Activated CD8-positive, alpha-beta T cell treated with anti-CD3 and anti-CD28 coated beads, Interleukin-2, amount 10 ng/mL, durations not matched to agents 7 days and 5 days (primary cell): ENCODE measurements around the gene PFN1. TPM values are rescaled to one million over a fixed set of nuclear protein-coding genes. Genes with fewer than 3 reads are reported as not detected.

Experiments used
- ATAC-seq: fragments of 150-1000 bp; cut with Tn5 transposase; one replicate; pipeline ENCODE4 v1.10.0; 2021; ENCODE audit warnings: moderate library complexity
- CTCF ChIA-PET: fragments of 350-600 bp; sonication (Branson Sonifier 250); formaldehyde crosslinking; loops from one replicate; lab custom pipeline; 2021; ENCODE audit warnings: antibody characterized with exemption; lab: Charles Lee
- POLR2A ChIA-PET: fragments of 350-600 bp; sonication (Branson Sonifier 250); formaldehyde crosslinking; loops from one replicate; lab custom pipeline; 2021; ENCODE audit warnings: antibody characterized with exemption; lab: Charles Lee
- DNase-seq: peaks from one replicate; pipeline ENCODE4 v3.0.0-alpha.2; 2020
- H3K27ac Mint-ChIP-seq: one replicate; pipeline ENCODE4 v1.8.0; 2021; ENCODE audit warnings: mild to moderate bottlenecking, mixed read lengths
- H3K27me3 Mint-ChIP-seq: one replicate; pipeline ENCODE4 v1.8.0; 2021; ENCODE audit warnings: low read depth, mixed read lengths
- H3K36me3 Mint-ChIP-seq: one replicate; pipeline ENCODE4 v1.8.0; 2021; ENCODE audit warnings: low read depth, mixed read lengths
- H3K4me1 Mint-ChIP-seq: one replicate; pipeline ENCODE4 v1.8.0; 2021; ENCODE audit warnings: low read depth, mixed read lengths
- H3K4me3 Mint-ChIP-seq: one replicate; pipeline ENCODE4 v1.8.0; 2021; ENCODE audit warnings: mild to moderate bottlenecking, mixed read lengths
- H3K9me3 Mint-ChIP-seq: one replicate; pipeline ENCODE4 v1.8.0; 2022; ENCODE audit warnings: mixed read lengths; ENCODE audit not compliant: insufficient read depth
- total RNA-seq, 2 experiments: library from RNA; stranded (reverse); gene quantifications; one replicate each; pipeline ENCODE4 v1.2.3, GENCODE V29; 2021

The PFN1 gene
- total RNA-seq, 2 experiments from 2014 or later = 2,493 to 2,581 TPM

DNA sequence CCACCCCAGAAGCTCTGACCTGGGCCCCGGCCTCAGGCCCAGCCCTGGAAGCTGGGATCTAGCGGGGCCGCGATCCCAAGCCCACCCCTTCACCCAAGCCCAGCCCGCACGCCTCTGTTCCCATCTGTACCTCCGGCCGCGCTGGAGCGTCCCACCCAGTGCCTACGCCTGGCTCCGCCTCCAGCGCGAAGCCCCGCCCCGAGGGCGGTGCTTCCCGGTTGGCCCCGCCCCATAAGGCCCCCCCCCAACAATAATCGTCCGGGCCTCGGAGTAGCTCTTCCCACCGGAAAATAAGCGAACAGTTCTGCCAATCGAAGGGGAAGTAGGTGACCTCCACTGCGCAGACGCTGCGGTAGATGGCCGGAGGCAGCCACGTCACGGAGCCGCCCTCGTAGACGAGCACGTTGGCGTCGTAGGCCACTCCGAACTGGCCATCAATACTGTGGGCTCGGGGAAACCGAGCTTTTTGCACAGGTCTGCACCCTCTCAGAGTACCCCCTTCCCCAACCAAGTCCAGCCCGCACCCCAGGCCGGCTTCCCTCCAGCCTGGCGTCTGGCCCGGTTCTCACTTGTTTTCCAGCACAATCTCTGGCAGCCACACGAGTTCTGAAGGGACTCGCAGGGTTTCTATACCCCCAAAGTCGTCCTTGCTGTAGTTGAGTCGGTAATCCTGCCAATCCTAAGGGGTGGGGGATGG lies 46.5 kb downstream of the PFN1 start:
- POLR2A ChIA-PET = interaction anchor here (1.0 kb wide), 1 partner anchor 451 kb away, joined by 3 read pairs; no protein-coding TSS in a partner anchor
- no peak for DNase-seq
- ATAC-seq = no peak

DNA sequence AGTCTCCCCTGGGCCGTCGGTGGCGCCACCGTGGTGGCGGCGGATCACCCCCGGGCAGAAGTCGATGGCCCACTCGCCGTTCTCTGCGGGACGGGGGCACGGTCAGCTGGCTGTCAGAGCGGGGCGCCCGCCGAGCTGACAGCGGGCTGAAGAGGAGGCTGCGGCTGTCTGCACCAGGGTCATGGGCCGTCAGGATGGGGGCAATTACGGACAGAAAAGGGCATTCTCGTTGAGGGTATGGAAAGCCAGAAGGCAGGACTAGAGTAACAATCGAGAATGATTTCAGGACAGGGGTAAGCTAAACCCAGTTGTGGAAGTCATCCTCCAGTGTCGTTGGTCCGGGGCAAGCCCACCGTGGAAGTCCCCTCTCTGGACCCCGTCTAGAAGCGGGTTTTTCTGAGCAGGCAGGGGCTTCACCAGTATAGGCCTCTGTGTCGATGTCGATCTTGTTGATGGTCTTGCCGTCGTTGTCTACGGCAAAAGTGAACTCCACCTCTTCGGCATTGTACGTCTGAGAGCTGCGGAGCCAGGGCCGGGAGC lies 47.2 kb downstream of the PFN1 start:
- Mint-ChIP-seq H3K9me3 (no peaks in the 10 kb centered on the region), H3K4me1 (peaks cover 38% of the 10 kb centered on the region), H3K4me3 (peak overlapping the region; percentile 22), H3K36me3 (peaks cover 4% of the 10 kb centered on the region), H3K27me3 (peaks cover 10% of the 10 kb centered on the region), H3K27ac (peak overlapping the region; percentile 61)
- CTCF ChIA-PET = interaction anchor here (0.6 to 2.2 kb wide), 3 partner anchors 8 to 111 kb away, joined by 3 to 10 read pairs (median 6); no protein-coding TSS in a partner anchor
- DNase-seq (no peak), ATAC-seq (no peak)
- POLR2A ChIA-PET = interaction anchor here (1.0 to 1.1 kb wide), 2 partner anchors 66 to 450 kb away, joined by 3 read pairs; partner anchors contain the start of gene SPAG7

More for the DNA sequence above, 46.5 kb downstream of the PFN1 start:
- Mint-ChIP-seq H3K4me1 (peaks cover 38% of the 10 kb centered on the region), H3K27ac (no peak overlapping the region), H3K36me3 (peaks cover 3% of the 10 kb centered on the region), H3K9me3 (no peaks in the 10 kb centered on the region), H3K4me3 (no peak overlapping the region), H3K27me3 (peaks cover 10% of the 10 kb centered on the region)
- CTCF ChIA-PET = interaction anchor here (0.6 to 2.2 kb wide), 4 partner anchors 8 to 112 kb away, joined by 3 to 10 read pairs (median 8); no protein-coding TSS in a partner anchor

DNA sequence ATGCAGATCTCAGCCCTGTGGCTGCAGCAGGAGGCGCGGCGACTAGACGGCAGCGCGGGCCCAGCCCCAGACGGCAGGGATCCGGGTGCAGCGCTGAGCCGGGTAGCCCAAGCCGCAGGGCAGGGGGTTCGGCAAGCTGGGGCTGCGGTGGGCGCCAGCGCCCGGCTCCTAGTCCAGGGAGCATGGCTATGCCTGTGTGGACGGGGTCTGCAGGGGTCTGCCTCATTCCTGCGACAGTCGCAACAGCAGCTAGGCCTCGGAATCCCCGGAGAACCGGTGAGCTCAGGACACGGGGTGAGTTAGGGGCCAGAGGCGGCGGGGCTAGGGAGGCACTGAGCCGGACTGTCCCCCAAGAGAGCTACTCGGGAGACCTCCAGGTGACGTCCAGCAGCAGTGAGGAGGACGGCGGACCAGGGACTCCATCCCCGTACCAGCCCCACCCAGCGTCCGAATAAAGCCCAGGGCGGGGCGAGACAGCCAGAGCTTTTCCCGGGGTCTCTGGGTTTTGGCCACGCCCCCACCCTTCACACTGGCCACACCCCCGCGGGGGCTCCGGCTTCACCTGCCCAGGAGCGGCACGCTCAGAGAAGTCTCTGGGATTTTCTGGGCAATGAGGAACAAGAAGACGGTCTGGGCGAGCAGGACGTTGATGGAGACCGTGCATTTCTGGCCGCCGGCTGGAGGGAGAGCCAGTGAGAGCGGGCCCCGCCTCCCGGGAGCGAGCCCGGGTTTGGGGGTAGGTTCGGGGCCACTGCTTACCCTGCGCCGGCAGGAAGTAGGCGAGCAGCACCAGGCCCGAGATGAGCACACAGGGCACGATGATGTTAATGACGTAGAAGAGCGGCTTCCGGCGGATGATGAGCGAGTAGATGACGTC lies 47.9 kb downstream of the PFN1 start:
- H3K27ac Mint-ChIP-seq = peak overlapping the region; percentile 61
- H3K4me3 Mint-ChIP-seq = peak overlapping the region; percentile 81
- CTCF ChIA-PET = interaction anchor here (1.1 to 2.2 kb wide), 9 partner anchors 9 to 336 kb away, joined by 3 to 10 read pairs (median 5); partner anchors contain the start of gene ARRB2

DNA sequence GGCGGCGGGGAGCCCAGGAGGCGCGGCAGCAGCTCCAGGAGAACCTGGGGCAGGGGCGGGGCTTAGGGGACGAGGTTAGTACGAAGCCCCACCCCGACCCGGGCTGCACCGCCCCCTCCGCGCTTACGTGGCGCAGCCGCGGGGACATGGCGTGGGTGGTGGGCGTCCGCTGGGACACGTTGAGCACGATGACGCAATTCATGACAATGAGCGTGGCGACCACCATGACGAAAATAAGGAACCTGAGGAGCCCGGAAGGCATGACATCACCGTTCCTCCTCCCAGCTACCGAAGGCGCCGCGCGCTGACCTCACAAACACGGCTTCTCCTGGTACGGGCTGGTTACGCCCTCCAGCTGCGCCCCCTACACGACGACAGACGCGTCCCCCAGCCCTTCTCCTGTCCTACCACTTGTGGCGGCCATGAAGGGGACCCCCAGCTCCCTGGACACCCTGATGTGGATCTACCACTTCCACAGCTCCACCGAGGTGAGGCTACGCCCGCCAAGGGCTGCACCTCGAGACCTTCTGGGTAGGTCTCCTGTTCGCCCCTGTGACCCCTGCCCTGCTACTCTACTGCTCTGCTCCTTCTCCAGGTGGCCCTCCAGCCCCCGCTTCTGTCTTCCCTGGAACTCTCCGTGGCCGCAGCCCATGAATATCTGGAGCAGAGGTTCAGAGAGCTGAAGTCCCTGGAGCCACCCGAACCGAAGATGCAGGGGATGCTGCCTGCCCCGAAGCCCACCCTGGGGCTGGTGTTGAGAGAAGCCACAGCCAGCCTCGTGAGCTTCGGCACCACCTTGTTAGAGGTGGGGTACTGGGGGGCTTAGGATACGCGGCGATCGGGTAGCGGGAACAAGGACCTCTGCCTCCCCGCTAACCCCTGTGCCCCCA lies 48.7 kb downstream of the PFN1 start, which contains the start of gene C17orf107:
C17orf107 (plus strand) TSS at position 196 of the 890 bp plus-strand sequence; CDS start at position 423, 227 bp downstream.
- Mint-ChIP-seq H3K4me3 (peak within 1 kb of the TSS; percentile 81), H3K36me3 (peaks cover 12% of the 10 kb centered on the region), H3K27ac (peak within 1 kb of the TSS; percentile 82), H3K4me1 (peaks cover 38% of the 10 kb centered on the region), H3K9me3 (no peaks in the 10 kb centered on the region), H3K27me3 (peaks cover 7% of the 10 kb centered on the region)
- CTCF ChIA-PET = interaction anchor here (0.8 to 2.2 kb wide), 14 partner anchors 10 to 335 kb away, joined by 3 to 10 read pairs (median 4); partner anchors contain the start of genes ARRB2, PLD2 and SPAG7
- ATAC-seq (peak; percentile 86), DNase-seq (peak; percentile 87)
- POLR2A ChIA-PET = interaction anchor here (0.6 to 1.8 kb wide), 6 partner anchors 40 to 196 kb away, joined by 3 to 13 read pairs (median 4); partner anchors contain the start of genes PELP1, PFN1, RNF167 and SLC25A11

More for the DNA sequence above, 47.9 kb downstream of the PFN1 start:
- ATAC-seq (peak; percentile 17), DNase-seq (peak; percentile 70)
- peaks cover 8% of the 10 kb centered on the region for H3K36me3 Mint-ChIP-seq
- H3K9me3 Mint-ChIP-seq = no peaks in the 10 kb centered on the region
- H3K4me1 Mint-ChIP-seq = peaks cover 38% of the 10 kb centered on the region
- peaks cover 7% of the 10 kb centered on the region for H3K27me3 Mint-ChIP-seq
- POLR2A ChIA-PET = interaction anchor here (0.7 to 1.8 kb wide), 4 partner anchors 39 to 80 kb away, joined by 3 to 13 read pairs (median 4); partner anchors contain the start of genes PFN1, RNF167, SLC25A11 and SPAG7

DNA sequence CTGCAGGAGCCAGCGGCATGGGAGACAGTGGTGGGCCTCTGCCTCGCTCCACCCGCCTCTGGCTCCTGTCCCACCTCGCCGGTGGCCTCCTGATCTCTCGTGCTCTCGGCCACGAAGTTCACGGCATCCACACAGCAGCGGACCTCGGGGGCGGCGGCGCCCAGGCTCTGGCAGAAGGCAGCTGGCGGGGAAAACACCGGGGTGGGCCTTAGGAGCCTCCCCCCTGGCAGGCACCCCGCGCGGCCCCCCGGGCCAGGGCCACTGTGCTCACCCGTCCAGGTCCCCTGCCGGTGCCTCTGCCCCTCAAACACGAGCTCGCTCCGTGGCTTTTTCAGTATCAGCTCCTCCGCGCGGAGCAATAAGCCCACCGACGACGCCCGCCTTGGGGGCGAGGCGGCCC lies 49.4 kb downstream of the PFN1 start:
- Mint-ChIP-seq H3K27me3 (peaks cover 7% of the 10 kb centered on the region), H3K27ac (no peak overlapping the region), H3K4me3 (peak overlapping the region; percentile 59), H3K4me1 (peaks cover 38% of the 10 kb centered on the region), H3K36me3 (peaks cover 14% of the 10 kb centered on the region), H3K9me3 (no peaks in the 10 kb centered on the region)
- DNase-seq (no peak), ATAC-seq (peak; percentile 0)
- POLR2A ChIA-PET = interaction anchor here (1.3 to 1.8 kb wide), 4 partner anchors 41 to 196 kb away, joined by 3 to 13 read pairs (median 6); partner anchors contain the start of genes PELP1, PFN1, RNF167 and SLC25A11
- CTCF ChIA-PET = interaction anchor here (0.8 to 1.9 kb wide), 11 partner anchors 9 to 332 kb away, joined by 3 to 10 read pairs (median 3); partner anchors contain the start of genes PLD2 and SPAG7

DNA sequence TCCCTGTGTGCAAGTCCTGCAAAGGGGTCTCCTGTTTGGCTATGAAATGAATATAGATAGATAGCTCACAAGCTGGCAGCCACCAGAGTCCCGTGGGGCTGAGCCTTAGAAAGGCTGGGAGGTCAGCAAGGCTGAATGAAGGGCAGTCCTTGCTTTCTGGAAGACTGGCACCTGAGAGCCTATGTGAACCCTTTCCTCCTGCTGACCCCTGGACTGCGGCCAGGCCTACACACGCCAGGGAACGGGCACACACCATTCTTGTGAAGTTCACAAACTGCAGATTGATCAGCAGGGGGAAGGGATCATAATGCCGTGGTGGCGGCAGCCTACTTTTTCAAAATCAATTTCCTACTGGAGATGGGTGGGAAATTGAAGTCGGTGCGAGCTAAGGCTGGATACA lies 50.0 kb downstream of the PFN1 start:
- Mint-ChIP-seq H3K4me3 (peak overlapping the region; percentile 59), H3K27me3 (peaks cover 7% of the 10 kb centered on the region), H3K27ac (peak overlapping the region; percentile 24), H3K9me3 (no peaks in the 10 kb centered on the region), H3K4me1 (peaks cover 34% of the 10 kb centered on the region), H3K36me3 (peaks cover 14% of the 10 kb centered on the region)
- ATAC-seq (no peak), DNase-seq (no peak)
- CTCF ChIA-PET = interaction anchor here (1.1 to 1.9 kb wide), 3 partner anchors 109 to 331 kb away, joined by 3 to 10 read pairs (median 6); no protein-coding TSS in a partner anchor
- POLR2A ChIA-PET = interaction anchor here (0.6 to 1.6 kb wide), 2 partner anchors 35 to 195 kb away, joined by 3 to 7 read pairs; partner anchors contain the start of gene PELP1

DNA sequence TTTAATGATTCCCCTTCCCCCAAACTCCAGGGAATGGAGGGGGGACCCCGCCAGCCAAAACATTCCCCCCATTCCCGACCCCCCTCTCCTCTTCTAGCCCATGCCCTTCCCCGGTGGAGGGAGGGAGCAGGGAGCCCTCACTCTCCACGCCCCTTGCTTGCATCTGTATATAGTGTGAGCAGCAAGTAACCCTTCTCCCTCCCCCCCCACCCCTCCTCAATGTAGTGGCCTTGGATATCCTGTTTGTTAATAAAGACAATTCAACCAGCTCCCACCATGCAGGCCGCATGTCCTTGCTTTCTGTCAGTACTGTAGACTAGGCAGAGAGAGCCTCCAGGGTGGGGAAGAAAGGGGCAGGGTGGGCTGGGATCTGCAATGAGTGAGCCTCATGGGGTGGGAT lies 50.5 kb downstream of the PFN1 start:
- DNase-seq (no peak), ATAC-seq (no peak)
- POLR2A ChIA-PET = interaction anchor here (0.6 kb wide), 1 partner anchor 35 kb away, joined by 3 read pairs; no protein-coding TSS in a partner anchor
- Mint-ChIP-seq H3K27ac (no peak overlapping the region), H3K4me1 (peaks cover 28% of the 10 kb centered on the region), H3K36me3 (peaks cover 14% of the 10 kb centered on the region), H3K4me3 (no peak overlapping the region), H3K9me3 (no peaks in the 10 kb centered on the region), H3K27me3 (peaks cover 7% of the 10 kb centered on the region)
- CTCF ChIA-PET = no interaction called here

DNA sequence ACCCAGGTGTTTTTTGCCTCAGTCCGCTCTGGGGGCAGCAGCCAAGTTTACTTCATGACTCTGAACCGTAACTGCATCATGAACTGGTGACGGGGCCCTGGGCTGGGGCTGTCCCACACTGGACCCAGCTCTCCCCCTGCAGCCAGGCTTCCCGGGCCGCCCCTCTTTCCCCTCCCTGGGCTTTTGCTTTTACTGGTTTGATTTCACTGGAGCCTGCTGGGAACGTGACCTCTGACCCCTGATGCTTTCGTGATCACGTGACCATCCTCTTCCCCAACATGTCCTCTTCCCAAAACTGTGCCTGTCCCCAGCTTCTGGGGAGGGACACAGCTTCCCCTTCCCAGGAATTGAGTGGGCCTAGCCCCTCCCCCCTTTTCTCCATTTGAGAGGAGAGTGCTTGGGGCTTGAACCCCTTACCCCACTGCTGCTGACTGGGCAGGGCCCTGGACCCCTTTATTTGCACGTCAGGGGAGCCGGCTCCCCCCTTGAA lies 51.1 kb downstream of the PFN1 start:
- Mint-ChIP-seq H3K36me3 (peaks cover 17% of the 10 kb centered on the region), H3K9me3 (no peaks in the 10 kb centered on the region), H3K4me1 (peaks cover 23% of the 10 kb centered on the region), H3K27ac (no peak overlapping the region), H3K4me3 (no peak overlapping the region), H3K27me3 (peaks cover 7% of the 10 kb centered on the region)
- CTCF ChIA-PET = no interaction called here
- POLR2A ChIA-PET = no interaction called here
- ATAC-seq = no peak
- DNase-seq = no peak

DNA sequence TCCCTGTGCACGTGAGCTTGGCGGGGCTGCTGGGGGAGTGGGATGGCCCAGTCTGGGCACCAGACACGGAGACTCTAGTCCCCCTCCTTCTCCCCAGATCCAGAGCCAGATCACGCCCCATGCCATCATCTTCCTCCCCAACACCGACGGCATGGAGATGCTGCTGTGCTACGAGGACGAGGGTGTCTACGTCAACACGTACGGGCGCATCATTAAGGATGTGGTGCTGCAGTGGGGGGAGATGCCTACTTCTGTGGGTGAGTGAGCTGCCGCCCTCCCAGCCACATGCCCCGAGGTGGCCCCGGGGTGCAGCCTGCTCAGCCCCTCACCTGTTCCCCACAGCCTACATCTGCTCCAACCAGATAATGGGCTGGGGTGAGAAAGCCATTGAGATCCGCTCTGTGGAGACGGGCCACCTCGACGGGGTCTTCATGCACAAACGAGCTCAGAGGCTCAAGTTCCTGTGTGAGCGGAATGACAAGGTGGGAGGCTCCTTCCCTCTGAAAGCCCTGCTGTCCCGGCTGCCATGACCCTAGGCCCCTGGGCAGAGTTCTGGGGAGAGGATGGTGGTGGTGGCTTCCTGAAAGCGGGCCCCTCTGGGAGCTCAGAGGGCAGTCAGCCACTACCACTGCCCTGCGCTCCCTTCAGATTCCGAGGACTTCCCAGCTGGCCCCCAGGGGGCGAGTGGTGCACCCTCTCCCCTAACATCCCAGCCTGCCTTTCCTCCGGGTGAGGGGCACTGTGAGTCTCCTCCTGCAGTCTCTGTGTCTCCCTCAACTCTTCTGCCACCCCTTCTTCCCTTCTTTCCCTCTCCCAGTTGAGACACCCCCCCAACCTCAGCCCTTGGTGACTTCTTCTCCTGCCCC lies 51.8 kb downstream of the PFN1 start:
- H3K36me3 Mint-ChIP-seq = peaks cover 19% of the 10 kb centered on the region
- CTCF ChIA-PET = no interaction called here
- H3K27me3 Mint-ChIP-seq = peaks cover 7% of the 10 kb centered on the region

More for the DNA sequence above, 51.8 kb downstream of the PFN1 start:
- no peak for DNase-seq
- no peaks in the 10 kb centered on the region for H3K9me3 Mint-ChIP-seq
- peaks cover 22% of the 10 kb centered on the region for H3K4me1 Mint-ChIP-seq
- POLR2A ChIA-PET = no interaction called here
- no peak overlapping the region for H3K27ac Mint-ChIP-seq
- ATAC-seq = no peak
- H3K4me3 Mint-ChIP-seq = no peak overlapping the region
